ENCODE results near the gene CDK13.

Gene CDK13

GRCh38 chr7:40138973-40139372 is 188.9 kb downstream of the CDK13 start (continued):
- TF ChIP-seq ZXDB (tag by site-specific recombination; IDR thresholded peaks at IDR 0.05), result 0 out of 2 replicates have a peak, but pooled peaks have one; percentile 32
- TF ChIP-seq ZNF211 (tag by site-specific recombination; IDR thresholded peaks at IDR 0.05; ENCODE audit: low read depth), result no peak
- 0 out of 2 replicates have a peak, but pooled peaks have one; percentile 11 for TF ChIP-seq ZNF140 (tag by site-specific recombination; IDR thresholded peaks at IDR 0.05)
- no peak for TF ChIP-seq ZBTB49 (tag by site-specific recombination; IDR thresholded peaks at IDR 0.05; ENCODE audit: low read depth)
- TF ChIP-seq ZSCAN16 (tag by site-specific recombination; IDR thresholded peaks at IDR 0.05), result no peak
- TF ChIP-seq ZNF341 (tag by site-specific recombination; IDR thresholded peaks at IDR 0.05; ENCODE audit: low read depth), result no peak
- no peak for TF ChIP-seq ZFHX2 (tag by site-specific recombination; conservative IDR thresholded peaks at IDR 0.05)
- no peak for TF ChIP-seq ZNF335 (tag by site-specific recombination; conservative IDR thresholded peaks at IDR 0.05)
- TF ChIP-seq PRDM4 (tag by site-specific recombination; IDR thresholded peaks at IDR 0.05), result no peak
- 0 out of 2 replicates have a peak, but pooled peaks have one; percentile 35 for TF ChIP-seq REST (tag by site-specific recombination; IDR thresholded peaks at IDR 0.05)
- TF ChIP-seq ZFP3 (tag by site-specific recombination; IDR thresholded peaks at IDR 0.05; ENCODE audit: low read depth), result no peak
- no peak for TF ChIP-seq YY2 (tag by site-specific recombination; IDR thresholded peaks at IDR 0.05)
- TF ChIP-seq ZFP41 (tag by site-specific recombination; IDR thresholded peaks at IDR 0.05; ENCODE audit: borderline replicate concordance), result no peak
- no peak for TF ChIP-seq ATF2 (tag by site-specific recombination; IDR thresholded peaks at IDR 0.05; ENCODE audit: low read depth)
- TF ChIP-seq ZNF792 (tag by site-specific recombination; IDR thresholded peaks at IDR 0.05), result no peak
- TF ChIP-seq ZNF707 (tag by site-specific recombination; IDR thresholded peaks at IDR 0.05), result no peak
- TF ChIP-seq ZNF426 (tag by site-specific recombination; IDR thresholded peaks at IDR 0.05), result peak; percentile 83
- TF ChIP-seq ZNF518A (tag by site-specific recombination; conservative IDR thresholded peaks at IDR 0.05; ENCODE audit: low read depth), result peak; percentile 82
- no peak for TF ChIP-seq KLF7 (tag by site-specific recombination; IDR thresholded peaks at IDR 0.05; ENCODE audit: borderline replicate concordance)
- TF ChIP-seq ZNF354C (tag by site-specific recombination; IDR thresholded peaks at IDR 0.05; ENCODE audit: borderline replicate concordance, low read depth), result no peak
- TF ChIP-seq ZNF133 (tag by site-specific recombination; IDR thresholded peaks at IDR 0.05), result no peak
- TF ChIP-seq ZNF449 (tag by site-specific recombination; IDR thresholded peaks at IDR 0.05), result no peak
- TF ChIP-seq ZNF548 (tag by site-specific recombination; IDR thresholded peaks at IDR 0.05), result no peak
- TF ChIP-seq ZNF791 (tag by site-specific recombination; IDR thresholded peaks at IDR 0.05), result no peak
